ENCODE data around the gene YAF2. TPM values are rescaled to one million over a fixed set of nuclear protein-coding genes. Genes with fewer than 3 reads are reported as not detected.

The YAF2 gene
- total and polyA plus RNA-seq, 2 of the 13 experiments (the other 11 are each of a cell fraction or from before 2014, with no cell fraction given), result 8.4 to 11.7 TPM

GRCh38 chr12:42144408-42145196 is 93.4 kb downstream of the YAF2 start, which contains the start of gene GXYLT1 (continued):
- TF ChIP-seq JUNB (CRISPR knock-in tag; IDR thresholded peaks at IDR 0.05; ENCODE audit: borderline replicate concordance), result no peak
- TF ChIP-seq CENPX (CRISPR knock-in tag; IDR thresholded peaks at IDR 0.05), result no peak
- TF ChIP-seq BCLAF1 (IDR thresholded peaks at IDR 0.05), result no peak
- peak; percentile 86; the same call in 1 of the 2 replicates for TF ChIP-seq NRL (CRISPR knock-in tag; IDR thresholded peaks at IDR 0.05; ENCODE audit: borderline replicate concordance)
- peak; percentile 41; the same call in 1 of the 2 replicates for TF ChIP-seq HDAC2 (CRISPR knock-in tag; IDR thresholded peaks at IDR 0.05)
- no peak for TF ChIP-seq ZNF576 (CRISPR knock-in tag; IDR thresholded peaks at IDR 0.05)
- no peak for TF ChIP-seq ZNF292 (CRISPR knock-in tag; IDR thresholded peaks at IDR 0.05; ENCODE audit: borderline replicate concordance, low read depth)
- no peak for TF ChIP-seq ZBTB40 (IDR thresholded peaks at IDR 0.05)
- 0 out of 2 replicates have a peak, but pooled peaks have one; percentile 66 for TF ChIP-seq ZBTB40 (CRISPR knock-in tag; IDR thresholded peaks at IDR 0.05)
- peak; percentile 90 for TF ChIP-seq KDM3A (CRISPR knock-in tag; IDR thresholded peaks at IDR 0.05; ENCODE audit: low read depth)
- peak; percentile 86 for TF ChIP-seq NR2C2 (CRISPR knock-in tag; IDR thresholded peaks at IDR 0.05; ENCODE audit: borderline replicate concordance)
- peak; percentile 63; the same call in 1 of the 2 replicates for TF ChIP-seq YEATS2 (CRISPR knock-in tag; IDR thresholded peaks at IDR 0.05; ENCODE audit: borderline replicate concordance)
- peak; percentile 93 for TF ChIP-seq TARDBP (CRISPR knock-in tag; IDR thresholded peaks at IDR 0.05)
- TF ChIP-seq EHMT2 (IDR thresholded peaks at IDR 0.05; ENCODE audit: borderline replicate concordance, low read depth, low read length), result no peak
- peak; percentile 36; the same call in 1 of the 2 replicates for TF ChIP-seq IRX3 (CRISPR knock-in tag; IDR thresholded peaks at IDR 0.05; ENCODE audit: borderline replicate concordance, low read depth)
- TF ChIP-seq SCMH1 (CRISPR knock-in tag; IDR thresholded peaks at IDR 0.05; ENCODE audit: borderline replicate concordance), result no peak

All from HepG2 (cell line).